HG03066 (cell line): ENCODE data around the gene ASB18.
"Not testable (repeated sequence)": the region's sequence is repeated elsewhere in the genome, so short reads cannot be mapped to it uniquely, and the experiment has no call there.

ENCODE experiments used
- ATAC-seq: cut with Tn5 transposase; IDR thresholded peaks from one replicate; pipeline ENCODE4 v1.9.1; 2021; ENCODE audit warnings: low read depth; ENCODE audit not compliant: unreplicated experiment

ASB18 gene

GRCh38 chr2:236286873-236287545 lies 22.8 kb upstream of the ASB18 start:
- no peak for ATAC-seq

GRCh38 chr2:236284208-236284607 lies 20.0 kb upstream of the ASB18 start:
- ATAC-seq: no peak

- ATAC-seq: no peak
Measured at GRCh38 chr2:236282406-236282805, 18.2 kb upstream of the ASB18 start.

GRCh38 chr2:236281423-236281822 lies 17.2 kb upstream of the ASB18 start:
- no peak for ATAC-seq

- ATAC-seq: no peak
Measured at GRCh38 chr2:236273126-236273525, 8.9 kb upstream of the ASB18 start.

- no peak for ATAC-seq
Measured at GRCh38 chr2:236271851-236272250, 7.6 kb upstream of the ASB18 start.

- ATAC-seq: not testable (repeated sequence)
Measured at GRCh38 chr2:236269876-236270275, 5.7 kb upstream of the ASB18 start.

- no peak for ATAC-seq
Measured at GRCh38 chr2:236265675-236266074, 1.5 kb upstream of the ASB18 start.

- ATAC-seq: no peak
Measured at GRCh38 chr2:236262238-236262637, 2.0 kb downstream of the ASB18 start.

GRCh38 chr2:236261452-236261851 lies 2.8 kb downstream of the ASB18 start:
- ATAC-seq: no peak

- ATAC-seq: no peak
Measured at GRCh38 chr2:236259371-236259770, 4.8 kb downstream of the ASB18 start.

- no peak for ATAC-seq
Measured at GRCh38 chr2:236257575-236257974, 6.6 kb downstream of the ASB18 start.

- no peak for ATAC-seq
Measured at GRCh38 chr2:236257136-236257535, 7.1 kb downstream of the ASB18 start.

- no peak for ATAC-seq
Measured at GRCh38 chr2:236256366-236256985, 7.7 kb downstream of the ASB18 start.

GRCh38 chr2:236254674-236255073 lies 9.5 kb downstream of the ASB18 start:
- no peak for ATAC-seq

GRCh38 chr2:236254001-236254400 lies 10.2 kb downstream of the ASB18 start:
- no peak for ATAC-seq

- ATAC-seq: no peak
Measured at GRCh38 chr2:236252602-236253001, 11.6 kb downstream of the ASB18 start.

- no peak for ATAC-seq
Measured at GRCh38 chr2:236250909-236251579, 13.2 kb downstream of the ASB18 start.

- no peak for ATAC-seq
Measured at GRCh38 chr2:236250286-236250685, 13.9 kb downstream of the ASB18 start.

GRCh38 chr2:236249066-236249465 lies 15.1 kb downstream of the ASB18 start:
- no peak for ATAC-seq

GRCh38 chr2:236246711-236247246 lies 17.4 kb downstream of the ASB18 start:
- no peak for ATAC-seq

GRCh38 chr2:236244256-236244655 lies 19.9 kb downstream of the ASB18 start:
- ATAC-seq: no peak
